H1 (cell line): ENCODE measurements around the gene FPR2. TPM values are rescaled to one million over a fixed set of nuclear protein-coding genes. Genes with fewer than 3 reads are reported as not detected.

Experiments used
- CTCF ChIA-PET: fragments of 300-600 bp; sonication (Branson Sonifier 250); formaldehyde crosslinking; loops from one replicate; lab custom pipeline; 2021; ENCODE audit not compliant: partially characterized antibody; lab: Charles Lee
- POLR2A ChIA-PET: fragments of 300-600 bp; sonication (Branson Sonifier 250); formaldehyde crosslinking; loops from one replicate; lab custom pipeline; 2021; ENCODE audit warnings: inconsistent platforms; ENCODE audit not compliant: partially characterized antibody; lab: Charles Lee
- DNase-seq, 2 experiments: peaks; one replicate each; pipeline versions ENCODE4 v3.0.0 to v3.0.0-alpha.2; 2010 to 2022; ENCODE audit warnings: low spot score in 2 of 2, low read depth in 1 of 2, mixed read lengths in 1 of 2
- FAIRE-seq: peaks from 2 replicates; lab custom pipeline; 2011; peaks lifted over from hg19 to GRCh38; lab: Jason Lieb, UNC
- H2AFZ ChIP-seq: 2 replicates; pipeline ENCODE4 v1.8.1; 2012; ENCODE audit warnings: low read length, inconsistent platforms
- H2AK5ac ChIP-seq: 2 replicates; pipeline ENCODE4 v1.6.1; 2013; ENCODE audit warnings: low read depth, low read length
- H2BK120ac ChIP-seq: replicated peaks from 2 replicates; pipeline ENCODE3; 2013; ENCODE audit warnings: low read depth, low read length, inconsistent platforms
- H2BK12ac ChIP-seq: 2 replicates; pipeline ENCODE4 v1.6.1; 2013; ENCODE audit warnings: low read depth, low read length
- H2BK15ac ChIP-seq: 2 replicates; pipeline ENCODE4 v1.6.1; 2013; ENCODE audit warnings: low read length
- H2BK20ac ChIP-seq: 2 replicates; pipeline ENCODE4 v1.6.1; 2013; ENCODE audit warnings: low read length
- H2BK5ac ChIP-seq: 2 replicates; pipeline ENCODE4 v1.6.1; 2013; ENCODE audit warnings: low read depth, low read length
- H3K14ac ChIP-seq: 2 replicates; pipeline ENCODE4 v1.6.1; 2013; ENCODE audit warnings: inconsistent platforms; ENCODE audit not compliant: insufficient read length
- H3K18ac ChIP-seq: 2 replicates; pipeline ENCODE4 v1.6.1; 2013; ENCODE audit warnings: low read length; ENCODE audit errors: extremely low read depth
- H3K23ac ChIP-seq: 2 replicates; pipeline ENCODE4 v1.6.1; 2013; ENCODE audit warnings: inconsistent platforms; ENCODE audit not compliant: insufficient read length
- H3K23me2 ChIP-seq: 2 replicates; pipeline ENCODE4 v1.6.1; 2013; ENCODE audit warnings: low read depth, low read length
- H3K27ac ChIP-seq: 2 replicates; pipeline ENCODE4 v1.6.1; 2011; ENCODE audit warnings: low read depth, low read length, inconsistent platforms
- H3K27me3 ChIP-seq, 4 experiments: replicated peaks in 1 of 4; 1 replicate in 1 of 4; 2 replicates in 3 of 4; pipeline versions ENCODE4 v1.6.1 to v1.8.1; 2011 to 2013; ENCODE audit warnings: low read length in 3 of 4, mild to moderate bottlenecking in 3 of 4, inconsistent platforms in 2 of 4, mixed read lengths in 2 of 4, moderate library complexity in 1 of 4; ENCODE audit not compliant: control insufficient read depth in 3 of 4, insufficient read depth in 3 of 4; ENCODE audit errors: extremely low read depth in 1 of 4
- H3K36me3 ChIP-seq, 4 experiments: 2 replicates each; pipeline versions ENCODE4 v1.6.1 to v1.8.1; 2011 to 2013; ENCODE audit warnings: mild to moderate bottlenecking in 4 of 4, low read length in 3 of 4, moderate library complexity in 2 of 4, control low read depth in 1 of 4, inconsistent platforms in 1 of 4; ENCODE audit not compliant: insufficient read depth in 4 of 4, control insufficient read depth in 2 of 4
- H3K4ac ChIP-seq: replicated peaks from 2 replicates; pipeline ENCODE3; 2013; ENCODE audit warnings: low read length, low read depth, mixed read lengths, inconsistent platforms; ENCODE audit not compliant: insufficient read length
- H3K4me1 ChIP-seq, 4 experiments: replicated peaks in 1 of 4; 1 replicate in 1 of 4; 2 replicates in 3 of 4; pipeline versions ENCODE4 v1.6.1 to v1.8.1; 2011 to 2013; ENCODE audit warnings: low read length in 3 of 4, inconsistent platforms in 2 of 4, mixed read lengths in 1 of 4; ENCODE audit not compliant: insufficient read depth in 4 of 4, control insufficient read depth in 3 of 4
- H3K4me2 ChIP-seq, 2 experiments: 2 replicates each; pipeline versions ENCODE4 v1.6.1 to v1.8.1; 2011 to 2013; ENCODE audit warnings: low read depth in 2 of 2, low read length in 2 of 2, control low read depth in 1 of 2, inconsistent platforms in 1 of 2, mild to moderate bottlenecking in 1 of 2; ENCODE audit not compliant: insufficient read depth in 1 of 2
- H3K4me3 ChIP-seq, 4 experiments: fragments of 200-600, 300-600 bp in 1 of 4; sonication (generic), shearing (Covaris generic), sonication (Bioruptor Twin) in 1 of 4; 2 replicates each; pipeline versions ENCODE4 v1.5.1 to v1.8.1; 2011 to 2016; ENCODE audit warnings: low read length in 4 of 4, low read depth in 3 of 4, control low read depth in 2 of 4, inconsistent platforms in 2 of 4, mild to moderate bottlenecking in 2 of 4, mixed read lengths in 1 of 4, moderate library complexity in 1 of 4; ENCODE audit not compliant: insufficient read depth in 2 of 4; ENCODE audit errors: extremely low read depth in 1 of 4
- H3K56ac ChIP-seq: replicated peaks from 2 replicates; pipeline ENCODE3; 2013; ENCODE audit warnings: low read depth, mild to moderate bottlenecking, mixed read lengths, low read length, inconsistent platforms; ENCODE audit not compliant: insufficient read length
- H3K79me1 ChIP-seq: 2 replicates; pipeline ENCODE4 v1.6.1; 2013; ENCODE audit warnings: low read depth, low read length, control low read depth
- H3K79me2 ChIP-seq, 2 experiments: 2 replicates each; pipeline versions ENCODE4 v1.6.1 to v1.8.1; 2012 to 2013; ENCODE audit warnings: low read length in 2 of 2, mild to moderate bottlenecking in 2 of 2, inconsistent platforms in 1 of 2; ENCODE audit not compliant: insufficient read depth in 2 of 2, control insufficient read depth in 1 of 2
- H3K9ac ChIP-seq, 4 experiments: replicated peaks in 1 of 4; 1 replicate in 1 of 4; 2 replicates in 3 of 4; pipeline versions ENCODE4 v1.6.1 to v1.8.1; 2011 to 2013; ENCODE audit warnings: low read depth in 3 of 4, low read length in 3 of 4, control low read depth in 2 of 4, mild to moderate bottlenecking in 2 of 4, moderate library complexity in 2 of 4, inconsistent platforms in 1 of 4; ENCODE audit errors: extremely low read depth in 1 of 4
- H3K9me3 ChIP-seq, 2 experiments: 2 replicates each; pipeline versions ENCODE4 v1.6.1 to v1.8.1; 2012 to 2013; ENCODE audit warnings: mild to moderate bottlenecking in 2 of 2, moderate library complexity in 2 of 2, control low read depth in 1 of 2, inconsistent platforms in 1 of 2, low read depth in 1 of 2, low read length in 1 of 2, mixed read lengths in 1 of 2; ENCODE audit not compliant: insufficient read depth in 2 of 2
- H4K20me1 ChIP-seq, 2 experiments: replicated peaks in 1 of 2; 2 replicates each; pipeline versions ENCODE3 to v1.8.1; 2011 to 2013; ENCODE audit warnings: inconsistent platforms in 2 of 2, low read length in 2 of 2, mild to moderate bottlenecking in 1 of 2; ENCODE audit not compliant: insufficient read depth in 2 of 2, control insufficient read depth in 1 of 2
- H4K5ac ChIP-seq: 2 replicates; pipeline ENCODE4 v1.6.1; 2013; ENCODE audit warnings: low read length, low read depth, mixed read lengths, inconsistent platforms; ENCODE audit not compliant: insufficient read length
- H4K8ac ChIP-seq: 2 replicates; pipeline ENCODE4 v1.8.0; 2013; ENCODE audit warnings: mild to moderate bottlenecking, moderate library complexity, low read length, inconsistent platforms; ENCODE audit not compliant: insufficient read depth; ENCODE audit errors: extremely low read depth
- H4K91ac ChIP-seq: replicated peaks from 2 replicates; pipeline ENCODE3; 2013; ENCODE audit warnings: low read length, mixed read lengths, inconsistent platforms; ENCODE audit not compliant: insufficient read length
- ASH2L ChIP-seq: fragments of 200-600, 300-600 bp; sonication (generic); IDR thresholded peaks from one replicate; pipeline ENCODE4 v1.7.1; 2017; ENCODE audit warnings: low read length
- BCL11A ChIP-seq, 2 experiments: IDR thresholded peaks; one replicate each; pipeline ENCODE4 v1.6.1; 2011; ENCODE audit warnings: low read depth in 2 of 2, low read length in 2 of 2, mild to moderate bottlenecking in 2 of 2
- CBX5 ChIP-seq: fragments of 300-800, 300-1000 bp; sonication (generic); IDR thresholded peaks from 2 replicates; pipeline ENCODE4 v1.7.1; 2016; ENCODE audit warnings: antibody characterized with exemption, low read length, low read depth
- CREB1 ChIP-seq: IDR thresholded peaks from 2 replicates; pipeline ENCODE4 v1.6.1; 2012; ENCODE audit warnings: inconsistent platforms
- JUND ChIP-seq: IDR thresholded peaks from 2 replicates; pipeline ENCODE4 v1.6.1; 2011; ENCODE audit warnings: mild to moderate bottlenecking, improper control_type of control experiment, low read length
- MAFK ChIP-seq: IDR thresholded peaks from 2 replicates; pipeline ENCODE4 v1.6.1; 2012; ENCODE audit warnings: low read depth, mild to moderate bottlenecking, improper control_type of control experiment, low read length
- NANOG ChIP-seq: IDR thresholded peaks from 2 replicates; pipeline ENCODE4 v1.6.1; 2011; ENCODE audit warnings: low read length, low read depth, mild to moderate bottlenecking, inconsistent platforms; ENCODE audit not compliant: insufficient read depth, poor library complexity, severe bottlenecking
- POLR2A ChIP-seq, 2 experiments: IDR thresholded peaks; 1 replicate in 1 of 2; 2 replicates in 1 of 2; pipeline ENCODE4 v1.6.1; 2011; ENCODE audit warnings: low read depth in 2 of 2, low read length in 2 of 2, mild to moderate bottlenecking in 2 of 2; ENCODE audit errors: control extremely low read depth in 1 of 2
- SIN3A ChIP-seq, 2 experiments: IDR thresholded peaks in 1 of 2; conservative IDR thresholded peaks in 1 of 2; 2 replicates each; pipeline ENCODE4 v1.6.1; 2011 to 2012; ENCODE audit warnings: low read length in 2 of 2, improper control_type of control experiment in 1 of 2, low read depth in 1 of 2, mild to moderate bottlenecking in 1 of 2
- SP1 ChIP-seq: IDR thresholded peaks from 2 replicates; pipeline ENCODE4 v1.6.1; 2011; ENCODE audit warnings: low read depth, low read length
- SRF ChIP-seq: IDR thresholded peaks from 2 replicates; pipeline ENCODE4 v1.6.1; 2011; ENCODE audit warnings: mild to moderate bottlenecking, low read depth, low read length, moderate library complexity
- TAF1 ChIP-seq: IDR thresholded peaks from 2 replicates; pipeline ENCODE4 v1.6.1; 2011; ENCODE audit warnings: mild to moderate bottlenecking, low read depth, low read length
- YY1 ChIP-seq: IDR thresholded peaks from 2 replicates; pipeline ENCODE4 v1.6.1; 2011; ENCODE audit warnings: low read depth, mild to moderate bottlenecking, low read length
- WGBS, 2 experiments: shearing (Covaris generic) in 1 of 2; methylation state at CpG; one replicate each; pipeline versions ENCODE4 v1.1.6 to v1.1.7; 2013 to 2015; ENCODE audit warnings: low lambda C conversion rate in 2 of 2, mixed read lengths in 2 of 2, inconsistent platforms in 1 of 2, low coverage in 1 of 2, missing lambda C conversion rate in 1 of 2; ENCODE audit not compliant: insufficient replicate concordance in 2 of 2, insufficient coverage in 1 of 2, insufficient read length in 1 of 2; ENCODE audit errors: extremely low coverage in 1 of 2, missing lambda C conversion rate in 1 of 2; 5-methylcytosine and 5-hydroxymethylcytosine counted together
- polyA plus RNA-seq, 7 experiments: library from polyadenylated mRNA; depleted of rRNA in 3 of 7; stranded (reverse) in 5 of 7; unstranded in 2 of 7; fragments of >200 nt in 5 of 7; fragments of 200-250 nt in 2 of 7; gene quantifications; 1 replicate in 5 of 7; 2 replicates in 1 of 7; 4 replicates in 1 of 7; pipeline versions ENCODE4 v1.2.1 to v1.2.3, GENCODE V29; 2011 to 2013; ENCODE audit warnings: missing spikeins in 2 of 7, mixed read lengths in 2 of 7
- total RNA-seq: library from RNA; stranded (reverse); fragmentation: NEBNext Ultra II Directional; extraction: Animal tissue kit (Norgen Biotek cat#: 25700); gene quantifications from 2 replicates; pipeline ENCODE4 v1.2.1, GENCODE V29; 2021

The FPR2 gene
- total and polyA plus RNA-seq, 2 of the 8 experiments (the other 6 are each of a cell fraction or from before 2014, with no cell fraction given): 0.17 TPM; not detected in 1

DNA sequence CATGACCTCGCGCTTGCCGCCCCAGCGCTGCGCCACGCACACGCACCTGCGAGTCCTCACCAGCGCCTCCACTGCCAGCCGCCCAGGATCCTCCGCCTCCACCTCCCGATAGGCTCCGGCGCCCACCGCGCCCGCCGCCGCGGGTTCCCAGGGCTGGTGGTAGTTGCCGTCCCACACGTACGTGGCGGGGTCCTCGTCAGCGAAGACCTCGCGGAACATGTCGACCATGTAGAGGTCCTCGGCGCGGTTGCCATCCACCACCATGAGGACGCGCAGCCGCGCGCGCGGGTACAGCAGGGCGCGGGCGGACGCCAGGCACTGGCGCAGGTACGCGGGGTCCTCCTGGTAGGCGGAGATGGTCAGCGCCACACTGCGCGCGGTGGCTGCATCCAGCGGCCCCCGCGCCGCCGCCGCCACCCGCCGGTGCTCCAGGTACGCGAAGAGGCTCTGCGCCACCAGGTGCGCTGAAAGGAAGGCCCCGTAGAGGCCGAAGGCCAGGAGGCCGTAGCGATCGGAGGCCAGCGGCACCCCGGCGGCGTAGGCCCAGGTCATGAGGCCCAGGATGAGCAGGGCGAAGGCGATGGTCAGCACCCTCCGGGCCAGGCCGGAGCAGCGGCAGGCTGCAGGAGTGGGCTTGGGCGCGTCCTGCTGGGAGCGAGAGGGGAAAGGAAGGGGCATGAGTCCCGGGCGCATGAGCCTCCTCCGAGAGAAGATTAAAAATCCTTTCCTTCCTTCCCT lies 41.6 kb upstream of the FPR2 start:
- Histone ChIP-seq H2BK5ac (0 out of 2 replicates have a peak overlapping the region, but pooled peaks have one; percentile 52), H4K20me1 (no peaks in the 10 kb centered on the region), H3K9ac (peak overlapping the region in 1 of 4 experiments; percentile 28; a peak in 2 of 7 replicates), H3K4ac (no peak overlapping the region), H2AK5ac (no peak overlapping the region), H4K8ac (peak overlapping the region; percentile 85; the same call in 1 of the 2 replicates), H2BK120ac (no peak overlapping the region), H3K14ac (no peak overlapping the region), H4K91ac (peak overlapping the region; percentile 85), H3K56ac (no peak overlapping the region), H3K36me3 (no peaks in the 10 kb centered on the region), H3K27me3 (peaks cover 9 to 29% (median 18%) of the 10 kb centered on the region in 4 experiments), H3K79me2 (no peaks in the 10 kb centered on the region), H3K9me3 (no peaks in the 10 kb centered on the region), H3K18ac (peak overlapping the region; percentile 90), H3K4me1 (peaks cover 0 to 5% (median 1%) of the 10 kb centered on the region in 4 experiments; a peak in 2 of 7 replicates), H3K23me2 (peaks cover 10% of the 10 kb centered on the region; the same call in 1 of the 2 replicates), H3K23ac (no peak overlapping the region), H2BK12ac (peak overlapping the region; percentile 84; the same call in 1 of the 2 replicates), H3K4me3 (peak overlapping the region; percentile 50 to 66 (median 56)), H3K27ac (no peak overlapping the region), H4K5ac (no peak overlapping the region), H2BK15ac (peak overlapping the region; percentile 81; the same call in 1 of the 2 replicates), H3K4me2 (peak overlapping the region; percentile 78 to 81), H2AFZ (peak overlapping the region; percentile 86; the same call in 1 of the 2 replicates), H3K79me1 (no peaks in the 10 kb centered on the region), H2BK20ac (no peak overlapping the region)
- WGBS, 2 experiments: 3% methylated on average over 61 of the region's 83 CpGs; no CpG with 5 or more reads in 1 of the 2 experiments
- ChIA-PET POLR2A (interaction anchor here (1.2 to 1.3 kb wide), 2 partner anchors 9 to 16 kb away, joined by 4 read pairs; no protein-coding TSS in a partner anchor), CTCF (interaction anchor here (1.2 to 1.4 kb wide), 2 partner anchors 19 to 58 kb away, joined by 4 to 7 read pairs; no protein-coding TSS in a partner anchor)
- DNase-seq (peak in 1 of 2 experiments; percentile 69), FAIRE-seq (no peak)
- no peak for TF ChIP-seq ASH2L
- TF ChIP-seq YY1: no peak
- TF ChIP-seq CREB1: no peak
- no peak for TF ChIP-seq SIN3A (conservative IDR thresholded peaks at IDR 0.05 in 1 of 2, IDR thresholded peaks at IDR 0.05 in 1 of 2; ENCODE audit: low read depth in 1 of 2, low read length in 2 of 2)
- no peak for TF ChIP-seq NANOG
- TF ChIP-seq TAF1: no peak
- no peak for TF ChIP-seq JUND
- TF ChIP-seq BCL11A (IDR thresholded peaks at IDR 0.05; ENCODE audit: low read depth in 2 of 2, low read length in 2 of 2): no peak
- TF ChIP-seq POLR2A (IDR thresholded peaks at IDR 0.05; ENCODE audit: control extremely low read depth in 1 of 2, low read depth in 2 of 2, low read length in 2 of 2): no peak
- no peak for TF ChIP-seq CBX5
- no peak for TF ChIP-seq SRF
- TF ChIP-seq MAFK: no peak
- TF ChIP-seq SP1: no peak
